A673 (cell line): ENCODE results near the gene ESRRG. TPM values are rescaled to one million over a fixed set of nuclear protein-coding genes. Genes with fewer than 3 reads are reported as not detected.

ENCODE experiments used
- BruUV-seq: library from RNA; stranded (reverse); fragments of 400-500 nt; replicated peaks from 2 replicates; lab custom pipeline; 2021; lab: Mats Ljungman, UMichigan
- CTCF ChIA-PET: fragments of 300-600 bp; sonication (Branson Sonifier 250); formaldehyde crosslinking; loops from one replicate; lab custom pipeline; 2022; ENCODE audit warnings: antibody characterized with exemption; lab: Charles Lee
- POLR2A ChIA-PET: fragments of 300-600 bp; sonication (Branson Sonifier 250); formaldehyde crosslinking; loops from one replicate; lab custom pipeline; 2022; ENCODE audit warnings: antibody characterized with exemption; ENCODE audit not compliant: low non-redundant PET; lab: Charles Lee
- DNase-seq: peaks from one replicate; pipeline ENCODE4 v3.0.0-alpha.2; 2015; ENCODE audit warnings: low spot score
- H3K27ac ChIP-seq: fragments of 200-600 bp; sonication (generic); 2 replicates; pipeline ENCODE4 v1.5.1; 2016; ENCODE audit warnings: mixed run types, low read depth, mild to moderate bottlenecking, mixed read lengths, antibody characterized with exemption, low read length; ENCODE audit not compliant: poor library complexity, severe bottlenecking
- H3K27me3 ChIP-seq: fragments of 200-600 bp; sonication (generic); replicated peaks from 2 replicates; pipeline ENCODE4 v1.6.1; 2017; ENCODE audit warnings: mixed run types, low read depth, mild to moderate bottlenecking, mixed read lengths, antibody characterized with exemption, low read length; ENCODE audit not compliant: insufficient read depth, poor library complexity
- H3K36me3 ChIP-seq: fragments of 200-600 bp; sonication (generic); 2 replicates; pipeline ENCODE4 v1.6.1; 2016; ENCODE audit warnings: mixed run types, mild to moderate bottlenecking, mixed read lengths, antibody characterized with exemption, low read length; ENCODE audit not compliant: insufficient read depth, poor library complexity, severe bottlenecking
- H3K4me1 ChIP-seq: fragments of 200-600 bp; sonication (generic); 2 replicates; pipeline ENCODE4 v1.6.1; 2017; ENCODE audit warnings: mixed run types, mild to moderate bottlenecking, mixed read lengths, antibody characterized with exemption, low read length; ENCODE audit not compliant: insufficient read depth, poor library complexity, severe bottlenecking
- H3K4me3 ChIP-seq: fragments of 200-600 bp; sonication (generic); 2 replicates; pipeline ENCODE4 v1.5.1; 2016; ENCODE audit warnings: low read depth, mixed run types, mild to moderate bottlenecking, mixed read lengths, low read length; ENCODE audit not compliant: poor library complexity, severe bottlenecking
- H3K9me3 ChIP-seq: fragments of 200-600 bp; sonication (generic); 2 replicates; pipeline ENCODE4 v1.6.1; 2016; ENCODE audit warnings: mixed run types, low read depth, mild to moderate bottlenecking, mixed read lengths, antibody characterized with exemption, low read length; ENCODE audit not compliant: poor library complexity, severe bottlenecking
- CTCF ChIP-seq: fragments of 300-800, 200-600 bp; sonication (generic); conservative IDR thresholded peaks from 2 replicates; pipeline ENCODE4 v1.5.1; 2017; ENCODE audit warnings: low read depth, mild to moderate bottlenecking, antibody characterized with exemption, low read length, moderate library complexity, mixed read lengths
- EZH2 ChIP-seq: fragments of 200-600 bp; sonication (generic); IDR thresholded peaks from 2 replicates; pipeline ENCODE4 v1.6.1; 2017; ENCODE audit warnings: borderline replicate concordance, low read depth, mild to moderate bottlenecking, mixed read lengths, antibody characterized with exemption, low read length; ENCODE audit not compliant: poor library complexity, severe bottlenecking
- intact Hi-C: fragments of 100-400 bp; cut with micrococcal nuclease; formaldehyde crosslinking; loops from one replicate; pipeline ENCODE4 v1.10.0; 2022; ENCODE audit not compliant: unreplicated experiment
- total RNA-seq: library from RNA; stranded (reverse); gene quantifications from 2 replicates; pipeline ENCODE4 v1.2.3, GENCODE V29; 2021

ESRRG gene
- total RNA-seq, 1 experiment from 2014 or later = not detected

- CTCF ChIA-PET = no interaction called here
- POLR2A ChIA-PET = no interaction called here
- TF ChIP-seq EZH2 (no peak), CTCF (no peak)
Observed at GRCh38 chr1:216641669-216642460, 81.4 kb downstream of the ESRRG start.

GRCh38 chr1:216640100-216640499 lies 83.1 kb downstream of the ESRRG start:
- Histone ChIP-seq H3K9me3 (no peaks in the 10 kb centered on the region), H3K27me3 (peaks cover 38% of the 10 kb centered on the region), H3K4me1 (no peaks in the 10 kb centered on the region), H3K27ac (no peak overlapping the region), H3K36me3 (no peaks in the 10 kb centered on the region), H3K4me3 (no peak overlapping the region)
- DNase-seq = no peak
- intact Hi-C loops = no loop called here
- BruUV-seq = no TSS peak
- TF ChIP-seq EZH2 (no peak), CTCF (no peak)
- ChIA-PET POLR2A (no interaction called here), CTCF (no interaction called here)

More at GRCh38 chr1:216641669-216642460, 81.4 kb downstream of the ESRRG start:
- H3K4me1 ChIP-seq = no peaks in the 10 kb centered on the region
- H3K9me3 ChIP-seq = no peaks in the 10 kb centered on the region
- no peak overlapping the region for H3K27ac ChIP-seq
- no peak for DNase-seq
- no TSS peak for BruUV-seq
- no peak overlapping the region for H3K4me3 ChIP-seq
- peaks cover 42% of the 10 kb centered on the region for H3K27me3 ChIP-seq
- H3K36me3 ChIP-seq = no peaks in the 10 kb centered on the region
- intact Hi-C loops = no loop called here

GRCh38 chr1:216632980-216633379 lies 90.2 kb downstream of the ESRRG start:
- ChIA-PET CTCF (no interaction called here), POLR2A (no interaction called here)
- Histone ChIP-seq H3K27ac (no peak overlapping the region), H3K4me3 (no peak overlapping the region), H3K4me1 (no peaks in the 10 kb centered on the region), H3K36me3 (no peaks in the 10 kb centered on the region), H3K27me3 (peaks cover 37% of the 10 kb centered on the region), H3K9me3 (no peaks in the 10 kb centered on the region)
- no peak for TF ChIP-seq CTCF
- TF ChIP-seq EZH2 = no peak
- intact Hi-C loops = no loop called here
- peak; percentile 7 for DNase-seq
- BruUV-seq = no TSS peak
